Skeletal muscle satellite cell (primary cell): ENCODE data around the gene CAPN6.

ENCODE experiments used
- H3K27me3 ChIP-seq: 2 replicates; pipeline ENCODE4 v1.7.0; 2013; ENCODE audit warnings: low read length; ENCODE audit not compliant: control insufficient read depth, insufficient read depth
- H3K36me3 ChIP-seq: 2 replicates; pipeline ENCODE4 v1.7.0; 2013; ENCODE audit warnings: mild to moderate bottlenecking, control low read depth, low read length; ENCODE audit not compliant: insufficient read depth
- H3K4me1 ChIP-seq: 2 replicates; pipeline ENCODE4 v1.7.0; 2013; ENCODE audit warnings: low read length; ENCODE audit not compliant: control insufficient read depth, insufficient read depth
- H3K4me2 ChIP-seq: 2 replicates; pipeline ENCODE4 v1.7.0; 2013; ENCODE audit warnings: mild to moderate bottlenecking, low read length
- H3K4me3 ChIP-seq: 2 replicates; pipeline ENCODE4 v1.7.0; 2013; ENCODE audit warnings: low read length
- H3K9ac ChIP-seq: 2 replicates; pipeline ENCODE4 v1.7.0; 2013; ENCODE audit warnings: mild to moderate bottlenecking, low read depth, low read length, moderate library complexity
- H3K9me3 ChIP-seq: replicated peaks from 2 replicates; pipeline ENCODE4 v1.7.0; 2013; ENCODE audit warnings: mild to moderate bottlenecking, control low read depth, low read length

CAPN6 gene

GRCh38 chrX:111265486-111265885 lies 4.8 kb downstream of the CAPN6 start:
- H3K36me3 ChIP-seq, result no peaks in the 10 kb centered on the region
- H3K4me3 ChIP-seq, result no peak overlapping the region
- no peaks in the 10 kb centered on the region for H3K4me1 ChIP-seq
- no peaks in the 10 kb centered on the region for H3K9me3 ChIP-seq
- no peak overlapping the region for H3K4me2 ChIP-seq
- H3K27me3 ChIP-seq, result peaks cover 55% of the 10 kb centered on the region
- H3K9ac ChIP-seq, result no peak overlapping the region

GRCh38 chrX:111264385-111264784 lies 5.9 kb downstream of the CAPN6 start:
- Histone ChIP-seq H3K27me3 (peaks cover 58% of the 10 kb centered on the region), H3K9ac (no peak overlapping the region), H3K9me3 (no peaks in the 10 kb centered on the region), H3K36me3 (no peaks in the 10 kb centered on the region), H3K4me3 (no peak overlapping the region), H3K4me1 (no peaks in the 10 kb centered on the region), H3K4me2 (no peak overlapping the region)

- Histone ChIP-seq H3K36me3 (no peaks in the 10 kb centered on the region), H3K4me2 (no peak overlapping the region), H3K4me1 (no peaks in the 10 kb centered on the region), H3K27me3 (peaks cover 48% of the 10 kb centered on the region), H3K4me3 (no peak overlapping the region), H3K9me3 (no peaks in the 10 kb centered on the region), H3K9ac (no peak overlapping the region)
Measured at GRCh38 chrX:111262086-111262485, 8.2 kb downstream of the CAPN6 start.

- Histone ChIP-seq H3K27me3 (peaks cover 34% of the 10 kb centered on the region), H3K36me3 (no peaks in the 10 kb centered on the region), H3K4me3 (no peak overlapping the region), H3K4me2 (no peak overlapping the region), H3K9me3 (no peaks in the 10 kb centered on the region), H3K9ac (no peak overlapping the region), H3K4me1 (no peaks in the 10 kb centered on the region)
Measured at GRCh38 chrX:111260451-111260850, 9.8 kb downstream of the CAPN6 start.

- H3K9me3 ChIP-seq, result no peaks in the 10 kb centered on the region
- H3K36me3 ChIP-seq, result no peaks in the 10 kb centered on the region
- H3K4me3 ChIP-seq, result no peak overlapping the region
- H3K4me1 ChIP-seq, result no peaks in the 10 kb centered on the region
- H3K4me2 ChIP-seq, result no peak overlapping the region
- H3K27me3 ChIP-seq, result peaks cover 25% of the 10 kb centered on the region
- H3K9ac ChIP-seq, result no peak overlapping the region
Measured at GRCh38 chrX:111259559-111259958, 10.7 kb downstream of the CAPN6 start.

- Histone ChIP-seq H3K27me3 (peaks cover 22% of the 10 kb centered on the region), H3K36me3 (no peaks in the 10 kb centered on the region), H3K4me3 (no peak overlapping the region), H3K9ac (no peak overlapping the region), H3K4me1 (no peaks in the 10 kb centered on the region), H3K9me3 (no peaks in the 10 kb centered on the region), H3K4me2 (no peak overlapping the region)
Measured at GRCh38 chrX:111257733-111258132, 12.6 kb downstream of the CAPN6 start.

GRCh38 chrX:111254896-111255693 lies 15.2 kb downstream of the CAPN6 start:
- H3K4me2 ChIP-seq, result no peak overlapping the region
- H3K9me3 ChIP-seq, result no peaks in the 10 kb centered on the region
- no peak overlapping the region for H3K4me3 ChIP-seq
- H3K36me3 ChIP-seq, result no peaks in the 10 kb centered on the region
- H3K27me3 ChIP-seq, result peaks cover 30% of the 10 kb centered on the region
- no peak overlapping the region for H3K9ac ChIP-seq
- H3K4me1 ChIP-seq, result no peaks in the 10 kb centered on the region

GRCh38 chrX:111244235-111244750 lies 26.0 kb downstream of the CAPN6 start:
- H3K4me2 ChIP-seq, result no peak overlapping the region
- H3K4me1 ChIP-seq, result no peaks in the 10 kb centered on the region
- H3K4me3 ChIP-seq, result no peak overlapping the region
- no peaks in the 10 kb centered on the region for H3K9me3 ChIP-seq
- peaks cover 42% of the 10 kb centered on the region for H3K27me3 ChIP-seq
- no peak overlapping the region for H3K9ac ChIP-seq
- H3K36me3 ChIP-seq, result no peaks in the 10 kb centered on the region

GRCh38 chrX:111216293-111216801 lies 53.9 kb downstream of the CAPN6 start:
- Histone ChIP-seq H3K4me1 (no peaks in the 10 kb centered on the region), H3K27me3 (peaks cover 57% of the 10 kb centered on the region), H3K4me2 (no peak overlapping the region), H3K36me3 (no peaks in the 10 kb centered on the region), H3K4me3 (no peak overlapping the region), H3K9me3 (no peaks in the 10 kb centered on the region), H3K9ac (no peak overlapping the region)

GRCh38 chrX:111207851-111208250 lies 62.4 kb downstream of the CAPN6 start:
- Histone ChIP-seq H3K4me3 (no peak overlapping the region), H3K4me2 (no peak overlapping the region), H3K4me1 (no peaks in the 10 kb centered on the region), H3K9ac (no peak overlapping the region), H3K27me3 (peaks cover 40% of the 10 kb centered on the region), H3K9me3 (no peaks in the 10 kb centered on the region), H3K36me3 (no peaks in the 10 kb centered on the region)

- H3K4me3 ChIP-seq, result no peak overlapping the region
- H3K4me2 ChIP-seq, result no peak overlapping the region
- H3K36me3 ChIP-seq, result no peaks in the 10 kb centered on the region
- no peaks in the 10 kb centered on the region for H3K4me1 ChIP-seq
- H3K27me3 ChIP-seq, result peaks cover 39% of the 10 kb centered on the region
- no peaks in the 10 kb centered on the region for H3K9me3 ChIP-seq
- H3K9ac ChIP-seq, result no peak overlapping the region
Measured at GRCh38 chrX:111200327-111200726, 70.0 kb downstream of the CAPN6 start.

- H3K9me3 ChIP-seq, result no peaks in the 10 kb centered on the region
- no peak overlapping the region for H3K4me2 ChIP-seq
- H3K9ac ChIP-seq, result no peak overlapping the region
- no peak overlapping the region for H3K4me3 ChIP-seq
- peaks cover 37% of the 10 kb centered on the region for H3K27me3 ChIP-seq
- no peaks in the 10 kb centered on the region for H3K4me1 ChIP-seq
- no peaks in the 10 kb centered on the region for H3K36me3 ChIP-seq
Measured at GRCh38 chrX:111199505-111199904, 70.8 kb downstream of the CAPN6 start.
